Ishikawa (cell line): Measurements from ENCODE around the gene HIPK4.

Experiments used
- CEBPB ChIP-seq: IDR thresholded peaks from 2 replicates; pipeline ENCODE4 v1.6.1; 2012
- CREB1 ChIP-seq: IDR thresholded peaks from 2 replicates; pipeline ENCODE4 v1.6.1; 2012; ENCODE audit warnings: low read depth
- EGR1 ChIP-seq: IDR thresholded peaks from 2 replicates; pipeline ENCODE4 v1.6.1; 2012
- EP300 ChIP-seq: IDR thresholded peaks from 2 replicates; pipeline ENCODE4 v1.6.1; 2012; ENCODE audit warnings: borderline replicate concordance
- RAD21 ChIP-seq: IDR thresholded peaks from 2 replicates; pipeline ENCODE4 v1.6.1; 2012; ENCODE audit warnings: low read depth
- TAF1 ChIP-seq: IDR thresholded peaks from 2 replicates; pipeline ENCODE4 v1.6.1; 2012; ENCODE audit warnings: low read depth, mild to moderate bottlenecking
- YY1 ChIP-seq: IDR thresholded peaks from 2 replicates; pipeline ENCODE4 v1.6.1; 2012; ENCODE audit warnings: low read depth
- ZBTB7A ChIP-seq: IDR thresholded peaks from 2 replicates; pipeline ENCODE4 v1.6.1; 2012; ENCODE audit warnings: low read depth
- TF ChIP-seq, protein P1 (sequence below): IDR thresholded peaks from 2 replicates; pipeline ENCODE4 v1.6.1; 2012
- TF ChIP-seq, protein P2 (sequence below): IDR thresholded peaks from 2 replicates; pipeline ENCODE4 v1.6.1; 2012; ENCODE audit warnings: low read depth, mild to moderate bottlenecking

DNA sequence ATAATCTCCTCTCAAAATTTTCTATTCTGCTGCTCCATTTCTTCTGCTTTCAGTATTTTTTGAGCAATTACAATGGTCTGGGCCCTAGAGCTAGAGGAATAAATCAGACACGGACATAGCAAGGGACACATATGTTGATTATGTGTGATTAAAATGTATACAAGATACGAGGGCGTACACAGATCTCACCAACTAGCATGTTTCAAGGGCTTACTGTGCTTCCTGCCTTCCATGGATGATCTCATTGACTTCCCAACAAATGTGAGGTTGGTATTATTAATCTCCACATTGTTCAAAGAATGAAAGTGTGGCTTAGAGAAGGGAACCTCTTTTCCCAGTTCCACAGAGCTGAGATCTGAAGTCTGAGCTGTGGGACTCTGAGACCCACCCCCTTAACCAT lies 32.3 kb downstream of the HIPK4 start:
- TF ChIP-seq EGR1 (no peak), RAD21 (no peak), CEBPB (no peak), CREB1 (no peak), YY1 (no peak), TAF1 (no peak), ZBTB7A (no peak), EP300 (no peak)
- TF ChIP-seq, protein P1, sequence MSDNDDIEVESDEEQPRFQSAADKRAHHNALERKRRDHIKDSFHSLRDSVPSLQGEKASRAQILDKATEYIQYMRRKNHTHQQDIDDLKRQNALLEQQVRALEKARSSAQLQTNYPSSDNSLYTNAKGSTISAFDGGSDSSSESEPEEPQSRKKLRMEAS: no peak
- TF ChIP-seq, protein P2, sequence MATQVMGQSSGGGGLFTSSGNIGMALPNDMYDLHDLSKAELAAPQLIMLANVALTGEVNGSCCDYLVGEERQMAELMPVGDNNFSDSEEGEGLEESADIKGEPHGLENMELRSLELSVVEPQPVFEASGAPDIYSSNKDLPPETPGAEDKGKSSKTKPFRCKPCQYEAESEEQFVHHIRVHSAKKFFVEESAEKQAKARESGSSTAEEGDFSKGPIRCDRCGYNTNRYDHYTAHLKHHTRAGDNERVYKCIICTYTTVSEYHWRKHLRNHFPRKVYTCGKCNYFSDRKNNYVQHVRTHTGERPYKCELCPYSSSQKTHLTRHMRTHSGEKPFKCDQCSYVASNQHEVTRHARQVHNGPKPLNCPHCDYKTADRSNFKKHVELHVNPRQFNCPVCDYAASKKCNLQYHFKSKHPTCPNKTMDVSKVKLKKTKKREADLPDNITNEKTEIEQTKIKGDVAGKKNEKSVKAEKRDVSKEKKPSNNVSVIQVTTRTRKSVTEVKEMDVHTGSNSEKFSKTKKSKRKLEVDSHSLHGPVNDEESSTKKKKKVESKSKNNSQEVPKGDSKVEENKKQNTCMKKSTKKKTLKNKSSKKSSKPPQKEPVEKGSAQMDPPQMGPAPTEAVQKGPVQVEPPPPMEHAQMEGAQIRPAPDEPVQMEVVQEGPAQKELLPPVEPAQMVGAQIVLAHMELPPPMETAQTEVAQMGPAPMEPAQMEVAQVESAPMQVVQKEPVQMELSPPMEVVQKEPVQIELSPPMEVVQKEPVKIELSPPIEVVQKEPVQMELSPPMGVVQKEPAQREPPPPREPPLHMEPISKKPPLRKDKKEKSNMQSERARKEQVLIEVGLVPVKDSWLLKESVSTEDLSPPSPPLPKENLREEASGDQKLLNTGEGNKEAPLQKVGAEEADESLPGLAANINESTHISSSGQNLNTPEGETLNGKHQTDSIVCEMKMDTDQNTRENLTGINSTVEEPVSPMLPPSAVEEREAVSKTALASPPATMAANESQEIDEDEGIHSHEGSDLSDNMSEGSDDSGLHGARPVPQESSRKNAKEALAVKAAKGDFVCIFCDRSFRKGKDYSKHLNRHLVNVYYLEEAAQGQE: no peak
